ENCODE data around the gene RAD51B.

- no peak for TF ChIP-seq CTCF (IDR thresholded peaks at IDR 0.05)
- TF ChIP-seq REST (IDR thresholded peaks at IDR 0.05; ENCODE audit: insufficient read depth in 1 of 2, low read depth in 2 of 2, low read length in 1 of 2), result no peak
- TF ChIP-seq POLR2AphosphoS5 (IDR thresholded peaks at IDR 0.05; ENCODE audit: low read depth, low read length), result no peak
- no peak for TF ChIP-seq SIN3A (IDR thresholded peaks at IDR 0.05; ENCODE audit: borderline replicate concordance, insufficient read depth, low read depth, low read length)
- TF ChIP-seq TCF7L2 (IDR thresholded peaks at IDR 0.05; ENCODE audit: low read depth, low read length), result no peak
These were observed 850.8 kb downstream of the RAD51B start for GRCh38 chr14:68670359-68670715.
